ENCODE measurements around the gene MYO3A.

Gene MYO3A

GRCh38 chr10:26216585-26217395, 282.8 kb downstream of the MYO3A start, which contains the start of gene GAD2:
TSS of gene GAD2 (plus strand) at chr10:26216774. CDS start at chr10:26216810, 36 bp downstream.
- no peaks in the 10 kb centered on the region for H3K79me1 ChIP-seq (ENCODE audit: low read depth, low read length)
- peaks cover 0 to 3% of the 10 kb centered on the region in 2 donors for H3K9me3 ChIP-seq (replicated peaks in 1 of 2; ENCODE audit: control insufficient read depth in 2 of 2, insufficient read depth in 1 of 2, low read depth in 1 of 2, low read length in 2 of 2)
- H3K27ac ChIP-seq (replicated peaks; ENCODE audit: low read length) = no peak within 1 kb of the TSS
- no peak within 1 kb of the TSS for H4K8ac ChIP-seq (ENCODE audit: low read depth, low read length)
- peak within 1 kb of the TSS; percentile 63 for H3K4me2 ChIP-seq (ENCODE audit: insufficient read depth, low read length, poor library complexity, severe bottlenecking)
- H3K4me3 ChIP-seq (ENCODE audit: low read length in 2 of 2) = peak within 1 kb of the TSS in 1 of 2 donors; percentile 62
- H2AFZ ChIP-seq (ENCODE audit: low read length) = peak within 1 kb of the TSS; percentile 72
- H3K14ac ChIP-seq (ENCODE audit: low read length) = no peak within 1 kb of the TSS
- peaks cover 10 to 23% of the 10 kb centered on the region in 2 donors for H3K4me1 ChIP-seq (ENCODE audit: control insufficient read depth in 2 of 2, insufficient read depth in 1 of 2, low read depth in 1 of 2, low read length in 2 of 2)
- H4K91ac ChIP-seq (ENCODE audit: low read depth, low read length, poor library complexity) = no peak within 1 kb of the TSS
- H2AK5ac ChIP-seq (ENCODE audit: low read depth, low read length) = peak within 1 kb of the TSS; percentile 66
- no peak within 1 kb of the TSS for H3K4ac ChIP-seq (ENCODE audit: low read length)
- H2BK12ac ChIP-seq (ENCODE audit: low read length) = no peak within 1 kb of the TSS
- no peaks in the 10 kb centered on the region for H3K36me3 ChIP-seq (replicated peaks in 1 of 2; ENCODE audit: control insufficient read depth in 2 of 2, insufficient read depth in 2 of 2, low read length in 2 of 2)
- no peak within 1 kb of the TSS for H2BK120ac ChIP-seq (ENCODE audit: low read depth, low read length)
- no peak within 1 kb of the TSS for H2BK15ac ChIP-seq (ENCODE audit: low read length)
- peaks cover 35 to 100% (median 86%) of the 10 kb centered on the region in 3 experiments for H3K27me3 ChIP-seq (ENCODE audit: control insufficient read depth in 3 of 3, insufficient read depth in 3 of 3, low read depth in 1 of 3, low read length in 3 of 3)
- H2BK5ac ChIP-seq (ENCODE audit: low read length) = no peak within 1 kb of the TSS
- WGBS, 2 donors (ENCODE audit: extremely low coverage in 2 of 2, insufficient read length in 2 of 2, insufficient replicate concordance in 1 of 2) = no CpG with 5 or more reads among the region's 60 CpGs
- peak; percentile 24 for DNase-seq (ENCODE audit: low spot score)
- peak within 1 kb of the TSS; percentile 61 for H3K23ac ChIP-seq (ENCODE audit: low read depth, low read length, poor library complexity)
- no peak within 1 kb of the TSS for H3K9ac ChIP-seq (ENCODE audit: low read depth, low read length, poor library complexity)
- H3K18ac ChIP-seq (ENCODE audit: low read length) = peak within 1 kb of the TSS; percentile 49

GRCh38 chr10:26217396-26218086, 283.5 kb downstream of the MYO3A start:
- no peak overlapping the region for H3K4me3 ChIP-seq (ENCODE audit: low read length in 2 of 2)
- peaks cover 0 to 3% of the 10 kb centered on the region in 2 donors for H3K9me3 ChIP-seq (replicated peaks in 1 of 2; ENCODE audit: control insufficient read depth in 2 of 2, insufficient read depth in 1 of 2, low read depth in 1 of 2, low read length in 2 of 2)
- H3K27me3 ChIP-seq (ENCODE audit: control insufficient read depth in 3 of 3, insufficient read depth in 3 of 3, low read depth in 1 of 3, low read length in 3 of 3) = peaks cover 27 to 100% (median 85%) of the 10 kb centered on the region in 3 experiments
- H2BK15ac ChIP-seq (ENCODE audit: low read length) = no peak overlapping the region
- no peak overlapping the region for H2BK12ac ChIP-seq (ENCODE audit: low read length)
- no peak overlapping the region for H2BK120ac ChIP-seq (ENCODE audit: low read depth, low read length)
- DNase-seq (ENCODE audit: low spot score) = no peak
- no peaks in the 10 kb centered on the region for H3K36me3 ChIP-seq (replicated peaks in 1 of 2; ENCODE audit: control insufficient read depth in 2 of 2, insufficient read depth in 2 of 2, low read length in 2 of 2)
- H3K18ac ChIP-seq (ENCODE audit: low read length) = peak overlapping the region; percentile 49
- no peak overlapping the region for H3K14ac ChIP-seq (ENCODE audit: low read length)
- H4K91ac ChIP-seq (ENCODE audit: low read depth, low read length, poor library complexity) = no peak overlapping the region
- no peak overlapping the region for H3K27ac ChIP-seq (replicated peaks; ENCODE audit: low read length)
- peak overlapping the region; percentile 26 for H3K23ac ChIP-seq (ENCODE audit: low read depth, low read length, poor library complexity)
- no peak overlapping the region for H2AK5ac ChIP-seq (ENCODE audit: low read depth, low read length)
- H3K79me1 ChIP-seq (ENCODE audit: low read depth, low read length) = no peaks in the 10 kb centered on the region
- H3K4me1 ChIP-seq (ENCODE audit: control insufficient read depth in 2 of 2, insufficient read depth in 1 of 2, low read depth in 1 of 2, low read length in 2 of 2) = peaks cover 10 to 20% of the 10 kb centered on the region in 2 donors
- no peak overlapping the region for H2BK5ac ChIP-seq (ENCODE audit: low read length)
- H3K4me2 ChIP-seq (ENCODE audit: insufficient read depth, low read length, poor library complexity, severe bottlenecking) = peak overlapping the region; percentile 60
- peak overlapping the region; percentile 64 for H2AFZ ChIP-seq (ENCODE audit: low read length)
- no CpG with 5 or more reads among the region's 64 CpGs for WGBS, 2 donors (ENCODE audit: extremely low coverage in 2 of 2, insufficient read length in 2 of 2, insufficient replicate concordance in 1 of 2)
- H4K8ac ChIP-seq (ENCODE audit: low read depth, low read length) = no peak overlapping the region
- no peak overlapping the region for H3K4ac ChIP-seq (ENCODE audit: low read length)
- no peak overlapping the region for H3K9ac ChIP-seq (ENCODE audit: low read depth, low read length, poor library complexity)

GRCh38 chr10:26219676-26220075, 285.6 kb downstream of the MYO3A start:
- WGBS, 2 donors (ENCODE audit: extremely low coverage in 2 of 2, insufficient read length in 2 of 2, insufficient replicate concordance in 1 of 2) = no CpG with 5 or more reads among the region's 1 CpG
- no peak overlapping the region for H2BK15ac ChIP-seq (ENCODE audit: low read length)

GRCh38 chr10:26220901-26221300, 286.9 kb downstream of the MYO3A start:
- no peak overlapping the region for H3K4me3 ChIP-seq (ENCODE audit: low read length in 2 of 2)
- no peaks in the 10 kb centered on the region for H3K36me3 ChIP-seq (replicated peaks in 1 of 2; ENCODE audit: control insufficient read depth in 2 of 2, insufficient read depth in 2 of 2, low read length in 2 of 2)
- H3K9ac ChIP-seq (ENCODE audit: low read depth, low read length, poor library complexity) = no peak overlapping the region
- H3K4ac ChIP-seq (ENCODE audit: low read length) = no peak overlapping the region
- H2BK15ac ChIP-seq (ENCODE audit: low read length) = no peak overlapping the region
- H3K9me3 ChIP-seq (replicated peaks in 1 of 2; ENCODE audit: control insufficient read depth in 2 of 2, insufficient read depth in 1 of 2, low read depth in 1 of 2, low read length in 2 of 2) = no peaks in the 10 kb centered on the region
- H2BK120ac ChIP-seq (ENCODE audit: low read depth, low read length) = no peak overlapping the region
- no peak overlapping the region for H4K91ac ChIP-seq (ENCODE audit: low read depth, low read length, poor library complexity)
- peaks cover 5% of the 10 kb centered on the region in 2 donors for H3K4me1 ChIP-seq (ENCODE audit: control insufficient read depth in 2 of 2, insufficient read depth in 1 of 2, low read depth in 1 of 2, low read length in 2 of 2)
- no peak overlapping the region for H3K14ac ChIP-seq (ENCODE audit: low read length)
- H2BK5ac ChIP-seq (ENCODE audit: low read length) = no peak overlapping the region
- no peak overlapping the region for H3K27ac ChIP-seq (replicated peaks; ENCODE audit: low read length)
- H4K8ac ChIP-seq (ENCODE audit: low read depth, low read length) = no peak overlapping the region
- peaks cover 16 to 79% (median 55%) of the 10 kb centered on the region in 3 experiments for H3K27me3 ChIP-seq (ENCODE audit: control insufficient read depth in 3 of 3, insufficient read depth in 3 of 3, low read depth in 1 of 3, low read length in 3 of 3)
- H2AK5ac ChIP-seq (ENCODE audit: low read depth, low read length) = no peak overlapping the region
- no peak overlapping the region for H3K23ac ChIP-seq (ENCODE audit: low read depth, low read length, poor library complexity)
- H2BK12ac ChIP-seq (ENCODE audit: low read length) = no peak overlapping the region
- no peak for DNase-seq (ENCODE audit: low spot score)
- H3K4me2 ChIP-seq (ENCODE audit: insufficient read depth, low read length, poor library complexity, severe bottlenecking) = no peak overlapping the region
- no peak overlapping the region for H3K18ac ChIP-seq (ENCODE audit: low read length)
- no peak overlapping the region for H2AFZ ChIP-seq (ENCODE audit: low read length)
- H3K79me1 ChIP-seq (ENCODE audit: low read depth, low read length) = no peaks in the 10 kb centered on the region

More at GRCh38 chr10:26219676-26220075, 285.6 kb downstream of the MYO3A start:
- no peak overlapping the region for H2AFZ ChIP-seq (ENCODE audit: low read length)
- no peaks in the 10 kb centered on the region for H3K9me3 ChIP-seq (replicated peaks in 1 of 2; ENCODE audit: control insufficient read depth in 2 of 2, insufficient read depth in 1 of 2, low read depth in 1 of 2, low read length in 2 of 2)
- H3K27me3 ChIP-seq (ENCODE audit: control insufficient read depth in 3 of 3, insufficient read depth in 3 of 3, low read depth in 1 of 3, low read length in 3 of 3) = peaks cover 19 to 92% (median 67%) of the 10 kb centered on the region in 3 experiments
- DNase-seq (ENCODE audit: low spot score) = no peak
- no peak overlapping the region for H2BK5ac ChIP-seq (ENCODE audit: low read length)
- no peak overlapping the region for H4K8ac ChIP-seq (ENCODE audit: low read depth, low read length)
- H3K14ac ChIP-seq (ENCODE audit: low read length) = no peak overlapping the region
- H3K4me3 ChIP-seq (ENCODE audit: low read length in 2 of 2) = no peak overlapping the region
- H3K4me2 ChIP-seq (ENCODE audit: insufficient read depth, low read length, poor library complexity, severe bottlenecking) = no peak overlapping the region
- H3K36me3 ChIP-seq (replicated peaks in 1 of 2; ENCODE audit: control insufficient read depth in 2 of 2, insufficient read depth in 2 of 2, low read length in 2 of 2) = no peaks in the 10 kb centered on the region
- H2AK5ac ChIP-seq (ENCODE audit: low read depth, low read length) = no peak overlapping the region
- H3K4ac ChIP-seq (ENCODE audit: low read length) = no peak overlapping the region
- H3K79me1 ChIP-seq (ENCODE audit: low read depth, low read length) = no peaks in the 10 kb centered on the region
- H3K27ac ChIP-seq (replicated peaks; ENCODE audit: low read length) = no peak overlapping the region
- no peak overlapping the region for H2BK120ac ChIP-seq (ENCODE audit: low read depth, low read length)
- H4K91ac ChIP-seq (ENCODE audit: low read depth, low read length, poor library complexity) = no peak overlapping the region
- H3K9ac ChIP-seq (ENCODE audit: low read depth, low read length, poor library complexity) = no peak overlapping the region
- H3K4me1 ChIP-seq (ENCODE audit: control insufficient read depth in 2 of 2, insufficient read depth in 1 of 2, low read depth in 1 of 2, low read length in 2 of 2) = peaks cover 10 to 13% of the 10 kb centered on the region in 2 donors
- no peak overlapping the region for H2BK12ac ChIP-seq (ENCODE audit: low read length)
- H3K18ac ChIP-seq (ENCODE audit: low read length) = no peak overlapping the region
- no peak overlapping the region for H3K23ac ChIP-seq (ENCODE audit: low read depth, low read length, poor library complexity)

Data from neuronal stem cell (in vitro differentiated cells).